OCI-LY1 (cell line): Measurements from ENCODE around the gene PHRF1.

ENCODE experiments used
- H2AFZ ChIP-seq: fragments of 200-600 bp; sonication (generic), shearing (Covaris generic); 2 replicates; pipeline ENCODE4 v1.6.0; 2014; ENCODE audit warnings: antibody characterized with exemption, mild to moderate bottlenecking, low read length
- H3F3A ChIP-seq: fragments of 200-600 bp; sonication (generic), shearing (Covaris generic); 2 replicates; pipeline ENCODE4 v1.6.0; 2014; ENCODE audit warnings: mild to moderate bottlenecking, antibody characterized with exemption, low read length, moderate library complexity; ENCODE audit not compliant: insufficient read depth
- H3K27ac ChIP-seq: fragments of 200-600 bp; sonication (generic); 2 replicates; pipeline ENCODE4 v1.5.1; 2014; ENCODE audit warnings: low read length, mixed run types, mild to moderate bottlenecking, low read depth; ENCODE audit not compliant: poor library complexity, severe bottlenecking
- H3K27me3 ChIP-seq: fragments of 200-600 bp; sonication (generic); 2 replicates; pipeline ENCODE4 v1.6.0; 2014; ENCODE audit warnings: antibody characterized with exemption, mild to moderate bottlenecking, low read length, moderate library complexity; ENCODE audit not compliant: insufficient read depth
- H3K36me3 ChIP-seq: fragments of 200-600 bp; sonication (generic); 2 replicates; pipeline ENCODE4 v1.6.1; 2014; ENCODE audit warnings: mild to moderate bottlenecking, antibody characterized with exemption, low read length, moderate library complexity, mixed read lengths; ENCODE audit not compliant: insufficient read depth
- H3K4me1 ChIP-seq: fragments of 200-600 bp; sonication (generic); 2 replicates; pipeline ENCODE4 v1.5.1; 2014; ENCODE audit warnings: mild to moderate bottlenecking, low read length, moderate library complexity; ENCODE audit not compliant: insufficient read depth, severe bottlenecking
- H3K4me2 ChIP-seq: fragments of 200-600 bp; sonication (generic), shearing (Covaris generic); 2 replicates; pipeline ENCODE4 v1.6.1; 2014; ENCODE audit warnings: low read length
- H3K4me3 ChIP-seq: fragments of 200-600 bp; sonication (generic); 2 replicates; pipeline ENCODE4 v1.5.1; 2014; ENCODE audit warnings: low read length, low read depth, mild to moderate bottlenecking, mixed read lengths; ENCODE audit not compliant: poor library complexity, severe bottlenecking
- H3K79me2 ChIP-seq: fragments of 200-600 bp; shearing (Covaris generic); 2 replicates; pipeline ENCODE4 v1.6.1; 2016; ENCODE audit warnings: mixed run types, low read length, mixed read lengths; ENCODE audit not compliant: insufficient read depth
- H3K9ac ChIP-seq: fragments of 200-600 bp; sonication (generic), shearing (Covaris generic); 2 replicates; pipeline ENCODE4 v1.6.1; 2014; ENCODE audit warnings: mild to moderate bottlenecking, low read length, mixed read lengths
- H3K9me2 ChIP-seq: fragments of 200-600 bp; sonication (generic), shearing (Covaris generic); 2 replicates; pipeline ENCODE4 v1.6.1; 2014; ENCODE audit warnings: low read depth, mild to moderate bottlenecking, low read length, mixed read lengths
- H3K9me3 ChIP-seq: fragments of 200-600 bp; shearing (Covaris generic); 2 replicates; pipeline ENCODE4 v1.6.1; 2014; ENCODE audit warnings: low read length, mixed read lengths
- H4K20me1 ChIP-seq: fragments of 200-600 bp; sonication (generic), shearing (Covaris generic); 2 replicates; pipeline ENCODE4 v1.6.0; 2016; ENCODE audit warnings: mild to moderate bottlenecking, low read length; ENCODE audit not compliant: insufficient read depth
- EZH2 ChIP-seq: fragments of 200-600 bp; sonication (generic), shearing (Covaris generic); IDR thresholded peaks from 2 replicates; pipeline ENCODE4 v1.8.0; 2017; ENCODE audit warnings: borderline replicate concordance, mixed run types, mild to moderate bottlenecking, antibody characterized with exemption, low read length, moderate library complexity, mixed read lengths
- TF ChIP-seq, protein P1 (sequence below): fragments of 200-600 bp; sonication (generic), shearing (Covaris generic); IDR thresholded peaks from 2 replicates; pipeline ENCODE4 v1.5.1; 2017; ENCODE audit warnings: mild to moderate bottlenecking, antibody characterized with exemption, low read length, moderate library complexity, mixed read lengths

The PHRF1 gene

DNA sequence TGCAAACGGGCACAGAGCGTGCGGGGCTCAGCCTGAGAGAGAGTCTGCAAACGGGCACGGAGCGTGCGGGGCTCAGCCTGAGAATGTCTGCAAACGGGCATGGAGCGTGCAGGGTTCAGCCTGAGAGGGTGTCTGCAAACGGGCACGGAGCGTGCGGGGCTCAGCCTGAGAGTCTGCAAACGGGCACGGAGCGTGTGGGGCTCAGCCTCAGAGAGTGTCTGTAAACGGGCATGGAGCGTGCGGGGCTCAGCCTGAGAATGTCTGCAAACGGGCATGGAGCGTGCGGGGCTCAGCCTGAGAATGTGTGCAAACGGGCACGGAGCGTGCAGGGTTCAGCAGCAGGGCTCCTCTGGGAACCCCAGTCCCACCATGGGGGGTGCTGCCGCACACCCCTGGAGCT, 13.5 kb downstream of the PHRF1 start:
- no peaks in the 10 kb centered on the region for H3F3A ChIP-seq
- no peaks in the 10 kb centered on the region for H3K9me2 ChIP-seq
- no peak overlapping the region for H3K9ac ChIP-seq
- no peaks in the 10 kb centered on the region for H3K4me1 ChIP-seq
- no peaks in the 10 kb centered on the region for H3K79me2 ChIP-seq
- TF ChIP-seq, protein P1, sequence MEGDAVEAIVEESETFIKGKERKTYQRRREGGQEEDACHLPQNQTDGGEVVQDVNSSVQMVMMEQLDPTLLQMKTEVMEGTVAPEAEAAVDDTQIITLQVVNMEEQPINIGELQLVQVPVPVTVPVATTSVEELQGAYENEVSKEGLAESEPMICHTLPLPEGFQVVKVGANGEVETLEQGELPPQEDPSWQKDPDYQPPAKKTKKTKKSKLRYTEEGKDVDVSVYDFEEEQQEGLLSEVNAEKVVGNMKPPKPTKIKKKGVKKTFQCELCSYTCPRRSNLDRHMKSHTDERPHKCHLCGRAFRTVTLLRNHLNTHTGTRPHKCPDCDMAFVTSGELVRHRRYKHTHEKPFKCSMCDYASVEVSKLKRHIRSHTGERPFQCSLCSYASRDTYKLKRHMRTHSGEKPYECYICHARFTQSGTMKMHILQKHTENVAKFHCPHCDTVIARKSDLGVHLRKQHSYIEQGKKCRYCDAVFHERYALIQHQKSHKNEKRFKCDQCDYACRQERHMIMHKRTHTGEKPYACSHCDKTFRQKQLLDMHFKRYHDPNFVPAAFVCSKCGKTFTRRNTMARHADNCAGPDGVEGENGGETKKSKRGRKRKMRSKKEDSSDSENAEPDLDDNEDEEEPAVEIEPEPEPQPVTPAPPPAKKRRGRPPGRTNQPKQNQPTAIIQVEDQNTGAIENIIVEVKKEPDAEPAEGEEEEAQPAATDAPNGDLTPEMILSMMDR, result no peak
- no peak for TF ChIP-seq EZH2
- peaks cover 82% of the 10 kb centered on the region for H3K36me3 ChIP-seq
- H3K4me3 ChIP-seq, result no peak overlapping the region
- no peaks in the 10 kb centered on the region for H3K27me3 ChIP-seq
- no peak overlapping the region for H3K27ac ChIP-seq
- no peaks in the 10 kb centered on the region for H3K9me3 ChIP-seq
- H3K4me2 ChIP-seq, result no peak overlapping the region
- H4K20me1 ChIP-seq, result no peaks in the 10 kb centered on the region
- H2AFZ ChIP-seq, result no peak overlapping the region

DNA sequence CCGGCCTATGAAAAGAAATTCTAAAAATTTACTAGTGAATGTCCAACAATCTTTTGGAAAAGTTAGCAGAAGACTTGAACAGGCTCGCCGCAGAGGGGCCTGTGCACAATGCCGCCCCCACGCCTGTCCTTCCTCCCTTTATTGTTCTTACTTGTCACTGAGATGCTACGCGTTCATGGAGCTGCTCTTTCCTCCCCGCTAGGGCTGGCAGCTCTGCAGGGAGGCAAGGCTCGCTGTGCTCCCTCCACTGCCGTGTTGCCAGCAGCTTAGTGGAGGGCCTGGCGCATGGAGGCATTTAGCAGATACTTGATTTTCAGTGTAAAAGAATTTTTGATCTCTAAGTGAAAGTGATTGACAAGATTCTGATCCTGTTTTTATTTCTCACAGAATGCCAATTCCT, 14.7 kb downstream of the PHRF1 start:
- Histone ChIP-seq H4K20me1 (no peaks in the 10 kb centered on the region), H3K27ac (no peak overlapping the region)
- TF ChIP-seq, protein P1, result no peak
- TF ChIP-seq EZH2, result no peak

DNA sequence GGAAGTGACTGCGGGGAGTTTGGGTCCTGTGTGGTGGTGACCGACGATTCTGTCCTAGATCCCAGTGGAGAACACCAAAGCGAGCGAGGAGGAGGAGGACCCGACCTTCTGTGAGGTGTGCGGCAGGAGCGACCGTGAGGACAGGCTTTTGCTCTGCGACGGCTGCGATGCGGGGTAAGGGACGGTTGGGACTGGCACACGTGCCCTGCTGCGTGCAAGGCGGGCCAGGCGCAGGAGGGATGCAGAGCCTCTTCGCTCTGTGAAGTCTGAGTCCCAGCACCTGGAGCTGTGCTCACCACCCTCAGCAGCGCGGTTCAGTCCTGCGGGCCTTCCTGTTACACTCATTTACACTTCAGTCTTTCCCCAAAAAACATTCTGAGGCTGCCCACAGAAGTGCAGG, 16.2 kb downstream of the PHRF1 start:
- no peak for TF ChIP-seq EZH2
- TF ChIP-seq, protein P1, result no peak

More for the DNA sequence above, 14.7 kb downstream of the PHRF1 start:
- no peak overlapping the region for H2AFZ ChIP-seq
- peaks cover 94% of the 10 kb centered on the region for H3K36me3 ChIP-seq
- H3K4me1 ChIP-seq, result no peaks in the 10 kb centered on the region
- H3K9me2 ChIP-seq, result no peaks in the 10 kb centered on the region
- H3K4me3 ChIP-seq, result no peak overlapping the region
- H3K27me3 ChIP-seq, result no peaks in the 10 kb centered on the region
- H3K4me2 ChIP-seq, result no peak overlapping the region
- H3K9me3 ChIP-seq, result no peaks in the 10 kb centered on the region
- H3F3A ChIP-seq, result no peaks in the 10 kb centered on the region
- H3K79me2 ChIP-seq, result no peaks in the 10 kb centered on the region
- no peak overlapping the region for H3K9ac ChIP-seq

More for the DNA sequence above, 16.2 kb downstream of the PHRF1 start:
- H3K36me3 ChIP-seq, result peaks cover 92% of the 10 kb centered on the region
- no peak overlapping the region for H3K27ac ChIP-seq
- H3K9ac ChIP-seq, result no peak overlapping the region
- no peaks in the 10 kb centered on the region for H4K20me1 ChIP-seq
- H3K4me3 ChIP-seq, result no peak overlapping the region
- H3K9me2 ChIP-seq, result no peaks in the 10 kb centered on the region
- no peaks in the 10 kb centered on the region for H3F3A ChIP-seq
- H3K27me3 ChIP-seq, result no peaks in the 10 kb centered on the region
- no peaks in the 10 kb centered on the region for H3K79me2 ChIP-seq
- H3K9me3 ChIP-seq, result no peaks in the 10 kb centered on the region
- H3K4me2 ChIP-seq, result no peak overlapping the region
- H2AFZ ChIP-seq, result no peak overlapping the region
- H3K4me1 ChIP-seq, result no peaks in the 10 kb centered on the region
